H9 (cell line): ENCODE results near the gene AMER2. TPM values are rescaled to one million over a fixed set of nuclear protein-coding genes. Genes with fewer than 3 reads are reported as not detected.

ENCODE experiments used
- DNase-seq: peaks from one replicate; pipeline ENCODE4 v3.0.0-alpha.2; 2017
- H2AFZ ChIP-seq: one replicate; pipeline ENCODE4 v1.6.1; 2013; ENCODE audit warnings: mild to moderate bottlenecking, low read length, control low read depth, moderate library complexity
- H2AK5ac ChIP-seq: 2 replicates; pipeline ENCODE4 v1.6.1; 2013; ENCODE audit warnings: low read length, control low read depth, mixed read lengths; ENCODE audit not compliant: insufficient read length
- H2BK120ac ChIP-seq: one replicate; pipeline ENCODE4 v1.6.1; 2013; ENCODE audit warnings: low read depth, mild to moderate bottlenecking, low read length, control low read depth, inconsistent platforms; ENCODE audit not compliant: poor library complexity, severe bottlenecking
- H2BK12ac ChIP-seq: 2 replicates; pipeline ENCODE4 v1.6.1; 2013; ENCODE audit warnings: low read length, control low read depth, mixed read lengths, low read depth; ENCODE audit not compliant: insufficient read length
- H2BK15ac ChIP-seq: 2 replicates; pipeline ENCODE4 v1.6.1; 2013; ENCODE audit warnings: low read depth, low read length, control low read depth
- H2BK20ac ChIP-seq: one replicate; pipeline ENCODE4 v1.6.1; 2013; ENCODE audit warnings: low read depth, mild to moderate bottlenecking, low read length, control low read depth, inconsistent platforms; ENCODE audit not compliant: poor library complexity, severe bottlenecking
- H2BK5ac ChIP-seq: 2 replicates; pipeline ENCODE4 v1.6.1; 2013; ENCODE audit warnings: low read length, control low read depth, mixed read lengths; ENCODE audit not compliant: insufficient read length
- H3K14ac ChIP-seq: 2 replicates; pipeline ENCODE4 v1.6.1; 2013; ENCODE audit warnings: low read length, control low read depth; ENCODE audit not compliant: insufficient read depth
- H3K18ac ChIP-seq: 2 replicates; pipeline ENCODE4 v1.6.1; 2013; ENCODE audit warnings: low read depth, mild to moderate bottlenecking, mixed read lengths, low read length, control low read depth; ENCODE audit not compliant: insufficient read length
- H3K23ac ChIP-seq: 2 replicates; pipeline ENCODE4 v1.6.1; 2013; ENCODE audit warnings: low read length, control low read depth, mixed read lengths, low read depth; ENCODE audit not compliant: insufficient read length
- H3K23me2 ChIP-seq: 2 replicates; pipeline ENCODE4 v1.6.1; 2013; ENCODE audit warnings: low read depth, mild to moderate bottlenecking, mixed read lengths, low read length, control low read depth; ENCODE audit not compliant: insufficient read length, poor library complexity, severe bottlenecking
- H3K27ac ChIP-seq: 2 replicates; pipeline ENCODE4 v1.5.1; 2013; ENCODE audit warnings: low read length, control low read depth, mixed read lengths, low read depth; ENCODE audit not compliant: insufficient read length
- H3K27me3 ChIP-seq: 2 replicates; pipeline ENCODE4 v1.6.1; 2013; ENCODE audit warnings: low read length, control low read depth, inconsistent platforms; ENCODE audit not compliant: insufficient read depth
- H3K4ac ChIP-seq: 2 replicates; pipeline ENCODE4 v1.6.1; 2013; ENCODE audit warnings: low read depth, mild to moderate bottlenecking, control low read depth, inconsistent platforms, low read length, moderate library complexity
- H3K4me1 ChIP-seq: 2 replicates; pipeline ENCODE4 v1.6.1; 2013; ENCODE audit warnings: low read length, control low read depth, inconsistent platforms; ENCODE audit not compliant: insufficient read depth
- H3K4me2 ChIP-seq: 2 replicates; pipeline ENCODE4 v1.6.1; 2013; ENCODE audit warnings: low read length, control low read depth, mixed read lengths; ENCODE audit not compliant: insufficient read length, insufficient read depth
- H3K56ac ChIP-seq: 2 replicates; pipeline ENCODE4 v1.6.1; 2013; ENCODE audit warnings: low read depth, mild to moderate bottlenecking, mixed read lengths, low read length, control low read depth; ENCODE audit not compliant: insufficient read length
- H3K79me1 ChIP-seq: 2 replicates; pipeline ENCODE4 v1.6.1; 2013; ENCODE audit warnings: low read depth, mild to moderate bottlenecking, moderate library complexity, low read length, control low read depth, inconsistent platforms; ENCODE audit not compliant: insufficient read depth, poor library complexity, severe bottlenecking
- H3K79me2 ChIP-seq: 2 replicates; pipeline ENCODE4 v1.6.1; 2013; ENCODE audit warnings: low read length, control low read depth, inconsistent platforms; ENCODE audit not compliant: insufficient read depth
- H3K9ac ChIP-seq: 2 replicates; pipeline ENCODE4 v1.6.1; 2013; ENCODE audit warnings: low read length, control low read depth, mixed read lengths; ENCODE audit not compliant: insufficient read length; ENCODE audit errors: extremely low read depth
- H3K9me3 ChIP-seq: one replicate; pipeline ENCODE4 v1.6.1; 2013; ENCODE audit warnings: low read depth, low read length, inconsistent platforms; ENCODE audit not compliant: control insufficient read depth
- H3T11ph ChIP-seq: one replicate; pipeline ENCODE4 v1.6.1; 2013; ENCODE audit warnings: mild to moderate bottlenecking, low read length, control low read depth, inconsistent platforms
- H4K20me1 ChIP-seq: one replicate; pipeline ENCODE4 v1.6.1; 2013; ENCODE audit not compliant: control insufficient read depth, insufficient read length, insufficient read depth
- H4K5ac ChIP-seq: 2 replicates; pipeline ENCODE4 v1.6.1; 2013; ENCODE audit warnings: low read depth, mild to moderate bottlenecking, mixed read lengths, low read length, control low read depth; ENCODE audit not compliant: insufficient read length
- H4K8ac ChIP-seq: replicated peaks from 2 replicates; pipeline ENCODE4 v1.6.1; 2013; ENCODE audit warnings: low read length, control low read depth, mixed read lengths, low read depth; ENCODE audit not compliant: insufficient read length
- H4K91ac ChIP-seq: 2 replicates; pipeline ENCODE4 v1.6.1; 2013; ENCODE audit warnings: low read depth, mild to moderate bottlenecking, moderate library complexity, mixed read lengths, low read length, control low read depth; ENCODE audit not compliant: insufficient read length
- H3K27ac Mint-ChIP-seq, 3 experiments: 2 replicates in 2 of 3; 3 replicates in 1 of 3; pipeline ENCODE4 v1.8.0; 2020 to 2021; ENCODE audit warnings: mixed read lengths in 3 of 3, mild to moderate bottlenecking in 1 of 3, moderate library complexity in 1 of 3
- H3K27me3 Mint-ChIP-seq: 2 replicates; pipeline ENCODE4 v1.8.0; 2021; ENCODE audit warnings: low read depth, mild to moderate bottlenecking, moderate library complexity, mixed read lengths
- H3K36me3 Mint-ChIP-seq, 3 experiments: 2 replicates in 2 of 3; 3 replicates in 1 of 3; pipeline ENCODE4 v1.8.0; 2020 to 2021; ENCODE audit warnings: low read depth in 3 of 3, mixed read lengths in 3 of 3; ENCODE audit not compliant: insufficient read depth in 1 of 3
- H3K4me1 Mint-ChIP-seq, 2 experiments: 2 replicates each; pipeline ENCODE4 v1.8.0; 2020; ENCODE audit warnings: mixed read lengths in 2 of 2
- H3K4me3 Mint-ChIP-seq, 2 experiments: 2 replicates in 1 of 2; 3 replicates in 1 of 2; pipeline ENCODE4 v1.8.0; 2020 to 2021; ENCODE audit warnings: mild to moderate bottlenecking in 2 of 2, mixed read lengths in 2 of 2, moderate library complexity in 1 of 2
- H3K9me3 Mint-ChIP-seq, 2 experiments: 2 replicates in 1 of 2; 3 replicates in 1 of 2; pipeline ENCODE4 v1.8.0; 2020; ENCODE audit warnings: mild to moderate bottlenecking in 2 of 2, mixed read lengths in 2 of 2, moderate library complexity in 1 of 2
- CTCF ChIP-seq: fragments of 200-600 bp; sonication (generic); conservative IDR thresholded peaks from 3 replicates; pipeline ENCODE4 v1.8.0; 2021; ENCODE audit warnings: antibody characterized with exemption, mild to moderate bottlenecking
- WGBS: extraction: QIAGEN DNeasy Blood & Tissue Kit; methylation state at CpG from one replicate; pipeline ENCODE4 v1.1.7; 2013; ENCODE audit warnings: missing lambda C conversion rate, low lambda C conversion rate, mixed read lengths; ENCODE audit not compliant: insufficient read length; ENCODE audit errors: extremely low coverage; 5-methylcytosine and 5-hydroxymethylcytosine counted together
- total RNA-seq: library from RNA; stranded (reverse); gene quantifications from 2 replicates; pipeline ENCODE4 v1.2.1, GENCODE V29; 2021

AMER2 gene
- total RNA-seq, 1 experiment from 2014 or later, result 0.02 TPM

- DNase-seq, result no peak
- H3K27ac ChIP-seq, result no peak overlapping the region
- peaks cover 7% of the 10 kb centered on the region for H3K27me3 Mint-ChIP-seq
Observed at GRCh38 chr13:25200783-25201182, 28.7 kb upstream of the AMER2 start.

More at GRCh38 chr13:25200783-25201182, 28.7 kb upstream of the AMER2 start:
- no peaks in the 10 kb centered on the region for H3K79me1 ChIP-seq
- H3K36me3 Mint-ChIP-seq, result peaks cover 0 to 2% (median 0%) of the 10 kb centered on the region in 3 experiments; a peak in 1 of 7 replicates
- no peak overlapping the region for H2AFZ ChIP-seq
- H3K79me2 ChIP-seq, result no peaks in the 10 kb centered on the region
- no peak overlapping the region for H3K4me3 Mint-ChIP-seq
- H4K8ac ChIP-seq, result no peak overlapping the region
- H2BK120ac ChIP-seq, result no peak overlapping the region
- no peaks in the 10 kb centered on the region for H3K9me3 Mint-ChIP-seq
- no peak overlapping the region for H3K27ac Mint-ChIP-seq
- H2BK5ac ChIP-seq, result no peak overlapping the region
- no peak overlapping the region for H3K56ac ChIP-seq
- H3K18ac ChIP-seq, result no peak overlapping the region
- H3K4me1 Mint-ChIP-seq, result peaks cover 8 to 13% of the 10 kb centered on the region in 2 experiments
- no peak overlapping the region for H3K9ac ChIP-seq
- no peak overlapping the region for H4K5ac ChIP-seq
- no peak overlapping the region for H3K4me2 ChIP-seq
- H3K27me3 ChIP-seq, result no peaks in the 10 kb centered on the region
- H3K4me1 ChIP-seq, result no peaks in the 10 kb centered on the region
- no peak overlapping the region for H3T11ph ChIP-seq
- H2BK12ac ChIP-seq, result no peak overlapping the region
- no peak overlapping the region for H2AK5ac ChIP-seq
- H3K23me2 ChIP-seq, result no peaks in the 10 kb centered on the region
- no peak overlapping the region for H2BK20ac ChIP-seq
- no peak for TF ChIP-seq CTCF
- no peak overlapping the region for H3K4ac ChIP-seq
- no peak overlapping the region for H3K23ac ChIP-seq
- no peaks in the 10 kb centered on the region for H4K20me1 ChIP-seq
- no CpG with 5 or more reads among the region's 4 CpGs for WGBS
- no peaks in the 10 kb centered on the region for H3K9me3 ChIP-seq
- no peak overlapping the region for H3K14ac ChIP-seq
- no peak overlapping the region for H4K91ac ChIP-seq
- H2BK15ac ChIP-seq, result no peak overlapping the region
